Measurements from ENCODE around the gene TNF.

The TNF gene

GRCh38 chr6:31580807-31581433 is 5.6 kb downstream of the TNF start (continued):
- TF ChIP-seq OSR2 (tag by site-specific recombination; IDR thresholded peaks at IDR 0.05) (peak; percentile 90), GLI4 (tag by site-specific recombination; IDR thresholded peaks at IDR 0.05) (0 out of 2 replicates have a peak, but pooled peaks have one; percentile 18), ZFP41 (tag by site-specific recombination; IDR thresholded peaks at IDR 0.05; ENCODE audit: borderline replicate concordance) (no peak), BCL6B (tag by site-specific recombination; IDR thresholded peaks at IDR 0.05) (no peak), KLF1 (tag by site-specific recombination; IDR thresholded peaks at IDR 0.05) (no peak), ZBTB11 (tag by site-specific recombination; conservative IDR thresholded peaks at IDR 0.05; ENCODE audit: low read depth) (no peak), ZNF366 (tag by site-specific recombination; conservative IDR thresholded peaks at IDR 0.05) (no peak), ZSCAN18 (tag by site-specific recombination; IDR thresholded peaks at IDR 0.05) (no peak), ZNF248 (tag by site-specific recombination; IDR thresholded peaks at IDR 0.05) (no peak), EGR2 (tag by site-specific recombination; IDR thresholded peaks at IDR 0.05; ENCODE audit: low read depth) (no peak), ZNF830 (tag by site-specific recombination; IDR thresholded peaks at IDR 0.05; ENCODE audit: low read depth) (no peak), ZNF302 (tag by site-specific recombination; IDR thresholded peaks at IDR 0.05; ENCODE audit: low read depth) (no peak), ZBTB44 (tag by site-specific recombination; IDR thresholded peaks at IDR 0.05) (no peak), PBX3 (CRISPR knock-in tag; IDR thresholded peaks at IDR 0.05) (no peak), PRDM2 (tag by site-specific recombination; IDR thresholded peaks at IDR 0.05; ENCODE audit: borderline replicate concordance) (no peak), ZNF223 (tag by site-specific recombination; IDR thresholded peaks at IDR 0.05) (no peak), ZNF112 (tag by site-specific recombination; IDR thresholded peaks at IDR 0.05) (no peak), ZNF501 (tag by site-specific recombination; IDR thresholded peaks at IDR 0.05) (0 out of 2 replicates have a peak, but pooled peaks have one; percentile 1), ZNF10 (tag by site-specific recombination; IDR thresholded peaks at IDR 0.05) (no peak), KLF10 (tag by site-specific recombination; IDR thresholded peaks at IDR 0.05) (no peak; the same call in 1 of the 2 replicates), ZNF354C (tag by site-specific recombination; IDR thresholded peaks at IDR 0.05; ENCODE audit: borderline replicate concordance, low read depth) (no peak), HOXC10 (CRISPR knock-in tag; IDR thresholded peaks at IDR 0.05) (no peak), ZNF658 (tag by site-specific recombination; IDR thresholded peaks at IDR 0.05) (no peak), ZNF558 (tag by site-specific recombination; IDR thresholded peaks at IDR 0.05) (no peak), GLI2 (tag by site-specific recombination; IDR thresholded peaks at IDR 0.05; ENCODE audit: borderline replicate concordance, low read depth) (no peak)
